ENCODE results near the gene B4GALNT3. TPM values are rescaled to one million over a fixed set of nuclear protein-coding genes. Genes with fewer than 3 reads are reported as not detected.
A peak's percentile ranks its signal among the peaks of the same experiment; 100 is the strongest.

Gene B4GALNT3
- total RNA-seq, 3 donors from 2014 or later (not counting 1 experiment from before 2014, with no cell fraction given) = 0.93 to 4.2 TPM; not detected in 1

DNA sequence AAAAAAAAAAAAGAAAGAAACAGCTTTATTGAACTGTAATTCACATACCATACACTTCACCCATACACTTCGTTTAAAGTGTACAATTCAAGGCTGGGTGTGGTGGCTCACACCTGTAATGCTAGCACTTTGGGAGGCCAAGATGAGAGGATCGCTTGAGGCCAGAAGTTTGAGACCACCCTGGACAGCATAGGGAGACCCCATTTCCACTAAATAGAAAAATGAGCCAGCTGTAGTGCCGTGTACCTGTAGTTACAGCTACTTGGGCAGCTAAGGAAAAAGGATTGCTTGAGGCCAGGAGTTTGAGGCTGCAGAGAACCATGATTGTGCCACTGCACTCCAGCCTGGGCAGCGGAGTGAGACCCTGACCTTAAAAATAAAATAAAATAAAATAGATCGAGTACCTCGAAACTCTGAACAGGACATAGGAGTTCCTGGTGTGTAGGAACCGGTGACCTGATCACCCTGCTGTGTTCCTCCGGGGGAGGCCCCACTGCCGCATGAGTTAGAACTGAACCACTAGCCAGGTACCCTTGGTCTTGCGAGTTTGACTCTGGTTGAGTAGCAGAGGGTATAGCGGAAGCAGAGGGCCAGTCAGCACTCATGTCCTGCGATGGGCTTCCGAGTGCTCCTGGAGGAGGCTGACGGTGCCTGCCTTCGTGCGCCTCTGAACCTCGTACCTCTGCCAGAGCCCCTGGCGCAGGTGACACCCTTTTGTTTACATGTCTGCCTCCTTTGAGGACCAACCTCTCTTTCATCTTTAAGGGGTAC lies 80.0 kb downstream of the B4GALNT3 start:
- no peaks in the 10 kb centered on the region for H3K9me3 ChIP-seq (ENCODE audit: control insufficient read depth, insufficient read depth, low read length)
- peak overlapping the region; percentile 77 for H3K27ac ChIP-seq (ENCODE audit: low read length)
- DNase-seq (no peak), ATAC-seq (no peak)
- Mint-ChIP-seq H3K27me3 (ENCODE audit: low read depth in 2 of 2) (peaks cover 4 to 7% of the 10 kb centered on the region in 2 donors), H3K27ac (peak overlapping the region; percentile 89 to 92), H3K9me3 (no peaks in the 10 kb centered on the region), H3K36me3 (no peaks in the 10 kb centered on the region), H3K4me1 (peaks cover 27 to 35% of the 10 kb centered on the region in 2 donors), H3K4me3 (peak overlapping the region; percentile 84)
- no peaks in the 10 kb centered on the region for H3K27me3 ChIP-seq (ENCODE audit: control insufficient read depth, insufficient read depth, low read length)
- TF ChIP-seq, protein P1, sequence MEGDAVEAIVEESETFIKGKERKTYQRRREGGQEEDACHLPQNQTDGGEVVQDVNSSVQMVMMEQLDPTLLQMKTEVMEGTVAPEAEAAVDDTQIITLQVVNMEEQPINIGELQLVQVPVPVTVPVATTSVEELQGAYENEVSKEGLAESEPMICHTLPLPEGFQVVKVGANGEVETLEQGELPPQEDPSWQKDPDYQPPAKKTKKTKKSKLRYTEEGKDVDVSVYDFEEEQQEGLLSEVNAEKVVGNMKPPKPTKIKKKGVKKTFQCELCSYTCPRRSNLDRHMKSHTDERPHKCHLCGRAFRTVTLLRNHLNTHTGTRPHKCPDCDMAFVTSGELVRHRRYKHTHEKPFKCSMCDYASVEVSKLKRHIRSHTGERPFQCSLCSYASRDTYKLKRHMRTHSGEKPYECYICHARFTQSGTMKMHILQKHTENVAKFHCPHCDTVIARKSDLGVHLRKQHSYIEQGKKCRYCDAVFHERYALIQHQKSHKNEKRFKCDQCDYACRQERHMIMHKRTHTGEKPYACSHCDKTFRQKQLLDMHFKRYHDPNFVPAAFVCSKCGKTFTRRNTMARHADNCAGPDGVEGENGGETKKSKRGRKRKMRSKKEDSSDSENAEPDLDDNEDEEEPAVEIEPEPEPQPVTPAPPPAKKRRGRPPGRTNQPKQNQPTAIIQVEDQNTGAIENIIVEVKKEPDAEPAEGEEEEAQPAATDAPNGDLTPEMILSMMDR (IDR thresholded peaks at IDR 0.05) = no peak
- no peak overlapping the region for H3K4me3 ChIP-seq (ENCODE audit: low read length)
- 86% methylated on average over 18 of the region's 18 CpGs for WGBS (ENCODE audit: insufficient coverage)
- intact Hi-C loops (cut with micrococcal nuclease) = no loop called here
- peaks cover 26% of the 10 kb centered on the region for H3K4me1 ChIP-seq (ENCODE audit: control insufficient read depth, insufficient read depth, low read length)
- no peaks in the 10 kb centered on the region for H3K36me3 ChIP-seq (ENCODE audit: control insufficient read depth, insufficient read depth, low read length)

DNA sequence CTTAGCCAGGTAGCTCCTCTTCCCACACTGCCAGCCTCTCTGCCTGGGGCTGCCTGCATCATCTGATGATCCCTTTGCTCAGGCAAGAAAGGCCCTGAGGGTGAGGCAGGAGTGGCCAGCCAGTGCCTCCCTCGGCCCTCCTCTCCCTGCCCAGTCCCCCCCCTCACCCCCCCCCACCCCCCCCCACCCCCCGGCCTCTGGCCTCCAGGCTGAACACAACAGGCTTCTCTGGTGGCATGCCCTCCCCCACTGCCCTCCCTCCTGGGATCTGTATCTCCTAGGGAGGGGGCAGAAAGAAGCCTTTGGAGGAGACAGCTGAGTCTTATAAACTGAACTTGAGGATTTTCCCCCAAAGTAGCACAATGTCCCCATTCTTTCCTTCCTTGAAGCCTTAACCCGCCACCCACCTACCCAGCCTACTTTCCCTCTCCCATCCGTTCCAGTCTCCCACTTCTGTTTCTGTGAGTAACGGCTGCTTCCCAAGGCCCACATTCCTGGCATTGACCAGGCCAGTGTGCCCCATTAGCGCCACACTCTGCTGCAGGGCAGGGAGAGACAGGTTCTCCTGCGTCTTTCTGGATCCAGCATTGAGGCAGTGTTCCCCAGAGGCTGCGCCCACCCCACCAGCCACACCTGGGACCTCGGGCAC lies 82.1 kb downstream of the B4GALNT3 start:
- Mint-ChIP-seq H3K4me1 (peaks cover 37 to 48% of the 10 kb centered on the region in 2 donors), H3K4me3 (no peak overlapping the region), H3K9me3 (no peaks in the 10 kb centered on the region), H3K27ac (peak overlapping the region in 1 of 2 donors; percentile 33), H3K27me3 (ENCODE audit: low read depth in 2 of 2) (peaks cover 4 to 7% of the 10 kb centered on the region in 2 donors), H3K36me3 (no peaks in the 10 kb centered on the region)
- DNase-seq = no peak
- H3K4me1 ChIP-seq (ENCODE audit: control insufficient read depth, insufficient read depth, low read length) = peaks cover 32% of the 10 kb centered on the region
- TF ChIP-seq, protein P1 (IDR thresholded peaks at IDR 0.05) = no peak
- no peaks in the 10 kb centered on the region for H3K27me3 ChIP-seq (ENCODE audit: control insufficient read depth, insufficient read depth, low read length)
- ATAC-seq = no peak
- H3K36me3 ChIP-seq (ENCODE audit: control insufficient read depth, insufficient read depth, low read length) = no peaks in the 10 kb centered on the region
- WGBS (ENCODE audit: insufficient coverage) = 95% methylated on average over 7 of the region's 9 CpGs
- H3K9me3 ChIP-seq (ENCODE audit: control insufficient read depth, insufficient read depth, low read length) = no peaks in the 10 kb centered on the region
- intact Hi-C loops (cut with micrococcal nuclease) = no loop called here
- no peak overlapping the region for H3K4me3 ChIP-seq (ENCODE audit: low read length)
- no peak overlapping the region for H3K27ac ChIP-seq (ENCODE audit: low read length)

DNA sequence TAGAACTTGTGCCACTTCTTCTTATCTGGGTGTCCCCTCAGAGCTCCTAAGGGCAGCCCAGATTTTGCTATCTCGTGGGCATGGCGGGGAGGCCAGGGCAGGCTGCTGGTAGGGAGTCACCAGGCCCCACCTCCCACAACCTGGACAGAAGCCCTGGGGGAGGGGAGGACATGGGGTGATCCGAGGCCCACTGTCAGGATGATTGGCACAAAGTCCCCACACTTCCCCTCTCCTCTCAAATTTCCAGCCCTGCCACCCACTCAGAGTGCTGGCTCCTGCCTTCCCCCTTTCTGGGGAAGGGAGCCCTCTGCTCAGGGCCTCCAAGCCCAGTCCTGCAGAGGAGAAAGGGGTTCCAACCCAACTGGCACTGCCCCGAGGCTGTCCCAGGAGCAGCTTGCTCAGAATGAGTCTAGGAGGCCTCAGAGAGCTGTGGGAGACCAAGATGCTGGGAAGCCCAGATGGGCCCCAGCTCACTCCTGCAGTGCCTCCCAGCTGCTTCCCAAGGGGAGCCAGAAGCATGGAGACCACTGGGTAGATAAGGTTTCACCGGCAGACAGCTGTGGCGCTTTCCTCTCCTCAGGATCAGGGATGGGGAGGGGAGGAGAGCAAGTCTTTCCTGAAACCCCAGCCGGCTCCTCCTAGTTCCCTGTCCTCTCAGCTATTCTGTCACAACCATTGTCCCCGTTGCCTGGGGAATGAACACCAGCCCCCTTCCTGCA lies 82.8 kb downstream of the B4GALNT3 start:
- no peaks in the 10 kb centered on the region for H3K36me3 Mint-ChIP-seq
- Histone ChIP-seq H3K4me3 (ENCODE audit: low read length) (no peak overlapping the region), H3K36me3 (ENCODE audit: control insufficient read depth, insufficient read depth, low read length) (no peaks in the 10 kb centered on the region), H3K27me3 (ENCODE audit: control insufficient read depth, insufficient read depth, low read length) (no peaks in the 10 kb centered on the region), H3K4me1 (ENCODE audit: control insufficient read depth, insufficient read depth, low read length) (peaks cover 36% of the 10 kb centered on the region), H3K27ac (ENCODE audit: low read length) (no peak overlapping the region), H3K9me3 (ENCODE audit: control insufficient read depth, insufficient read depth, low read length) (no peaks in the 10 kb centered on the region)
- intact Hi-C loops (cut with micrococcal nuclease) = no loop called here
- TF ChIP-seq, protein P1 (IDR thresholded peaks at IDR 0.05) = no peak
- H3K27ac Mint-ChIP-seq = peak overlapping the region in 1 of 2 donors; percentile 33
- H3K4me3 Mint-ChIP-seq = no peak overlapping the region
- DNase-seq (no peak), ATAC-seq (no peak)
- peaks cover 40 to 52% of the 10 kb centered on the region in 2 donors for H3K4me1 Mint-ChIP-seq
- WGBS (ENCODE audit: insufficient coverage) = 83% methylated on average over 5 of the region's 8 CpGs
- peaks cover 4 to 7% of the 10 kb centered on the region in 2 donors for H3K27me3 Mint-ChIP-seq (ENCODE audit: low read depth in 2 of 2)
- H3K9me3 Mint-ChIP-seq = no peaks in the 10 kb centered on the region

Data from natural killer cell (primary cell).